D721Med (cell line): Measurements from ENCODE around the gene SMCHD1.
A peak's percentile ranks its signal among the peaks of the same experiment; 100 is the strongest.
"Not testable (repeated sequence)": the region's sequence is repeated elsewhere in the genome, so short reads cannot be mapped to it uniquely, and the experiment has no call there.

Source experiments
- DNase-seq: peaks from one replicate; pipeline ENCODE4 v3.0.0; 2011; ENCODE audit warnings: low spot score; ENCODE audit not compliant: insufficient read length
- FAIRE-seq: peaks from 2 replicates; lab custom pipeline; 2011; peaks lifted over from hg19 to GRCh38; lab: Jason Lieb, UNC
- CTCF ChIP-seq: IDR thresholded peaks from 2 replicates; pipeline ENCODE4 v1.5.1; 2012; ENCODE audit warnings: mild to moderate bottlenecking, control low read depth; ENCODE audit not compliant: insufficient read depth; ENCODE audit errors: missing control alignments

Gene SMCHD1

GRCh38 chr18:2792395-2792794 lies 136.9 kb downstream of the SMCHD1 start:
- FAIRE-seq, result no peak
- no peak for TF ChIP-seq CTCF
- no peak for DNase-seq

GRCh38 chr18:2794159-2794558 lies 138.6 kb downstream of the SMCHD1 start:
- no peak for FAIRE-seq
- DNase-seq, result no peak
- no peak for TF ChIP-seq CTCF

- no peak for FAIRE-seq
- no peak for TF ChIP-seq CTCF
Measured at GRCh38 chr18:2797951-2798350, 142.4 kb downstream of the SMCHD1 start.

GRCh38 chr18:2799369-2799768 lies 143.8 kb downstream of the SMCHD1 start:
- TF ChIP-seq CTCF, result no peak
- no peak for DNase-seq
- peak; percentile 82 for FAIRE-seq

More at GRCh38 chr18:2797951-2798350, 142.4 kb downstream of the SMCHD1 start:
- DNase-seq, result no peak

- no peak for DNase-seq
- peak; percentile 74 for FAIRE-seq
- no peak for TF ChIP-seq CTCF
Measured at GRCh38 chr18:2805970-2806943, 150.7 kb downstream of the SMCHD1 start.

- FAIRE-seq, DNase-seq: not testable (repeated sequence)
Measured at GRCh38 chr18:2808640-2809039, 153.1 kb downstream of the SMCHD1 start.

GRCh38 chr18:2809666-2810183 lies 154.2 kb downstream of the SMCHD1 start:
- not testable (repeated sequence) for FAIRE-seq, DNase-seq

- FAIRE-seq, result no peak
- DNase-seq, result no peak
- TF ChIP-seq CTCF, result no peak
Measured at GRCh38 chr18:2811416-2811815, 155.9 kb downstream of the SMCHD1 start.
